ENCODE data around the gene SYNPR. TPM values are rescaled to one million over a fixed set of nuclear protein-coding genes. Genes with fewer than 3 reads are reported as not detected.

The SYNPR gene
- total RNA-seq, 4 donors from 2014 or later = not detected

DNA sequence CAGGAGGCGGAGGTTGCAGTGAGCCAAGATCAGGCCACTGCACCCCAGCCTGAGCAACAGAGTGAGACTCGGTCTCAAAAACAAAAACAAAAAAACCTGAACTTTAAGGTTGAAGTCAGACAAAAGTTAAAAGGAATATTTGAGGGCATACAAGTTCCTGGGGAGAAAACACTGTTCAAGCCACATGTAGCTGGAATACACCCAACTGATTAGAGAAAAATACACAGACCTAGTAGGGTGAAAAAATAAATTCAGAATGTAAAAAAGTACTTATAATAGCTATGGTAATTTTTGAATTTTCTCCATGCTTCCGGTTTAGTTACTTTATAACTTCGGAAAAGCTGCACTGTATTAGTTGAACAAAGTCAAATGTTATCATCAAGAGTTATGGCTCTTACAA lies 331.7 kb downstream of the SYNPR start:
- H3K27me3 ChIP-seq = no peaks in the 10 kb centered on the region
- in situ Hi-C loops (cut with MboI; ENCODE audit: low pct_ligation_motif_present in 1 of 4, low pct_unique_long_range_greater_than_20kb in 1 of 4, low sequenced_read_pairs in 3 of 4) = no loop called here
- H3K4me3 ChIP-seq = no peak overlapping the region
- no peaks in the 10 kb centered on the region for H3K9me3 ChIP-seq
- H3K27ac ChIP-seq = no peak overlapping the region
- DNase-seq = no peak
- TF ChIP-seq, protein P1, sequence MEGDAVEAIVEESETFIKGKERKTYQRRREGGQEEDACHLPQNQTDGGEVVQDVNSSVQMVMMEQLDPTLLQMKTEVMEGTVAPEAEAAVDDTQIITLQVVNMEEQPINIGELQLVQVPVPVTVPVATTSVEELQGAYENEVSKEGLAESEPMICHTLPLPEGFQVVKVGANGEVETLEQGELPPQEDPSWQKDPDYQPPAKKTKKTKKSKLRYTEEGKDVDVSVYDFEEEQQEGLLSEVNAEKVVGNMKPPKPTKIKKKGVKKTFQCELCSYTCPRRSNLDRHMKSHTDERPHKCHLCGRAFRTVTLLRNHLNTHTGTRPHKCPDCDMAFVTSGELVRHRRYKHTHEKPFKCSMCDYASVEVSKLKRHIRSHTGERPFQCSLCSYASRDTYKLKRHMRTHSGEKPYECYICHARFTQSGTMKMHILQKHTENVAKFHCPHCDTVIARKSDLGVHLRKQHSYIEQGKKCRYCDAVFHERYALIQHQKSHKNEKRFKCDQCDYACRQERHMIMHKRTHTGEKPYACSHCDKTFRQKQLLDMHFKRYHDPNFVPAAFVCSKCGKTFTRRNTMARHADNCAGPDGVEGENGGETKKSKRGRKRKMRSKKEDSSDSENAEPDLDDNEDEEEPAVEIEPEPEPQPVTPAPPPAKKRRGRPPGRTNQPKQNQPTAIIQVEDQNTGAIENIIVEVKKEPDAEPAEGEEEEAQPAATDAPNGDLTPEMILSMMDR (IDR thresholded peaks at IDR 0.05) = no peak
- TF ChIP-seq POLR2A (IDR thresholded peaks at IDR 0.05) = no peak
- TF ChIP-seq POLR2AphosphoS5 (IDR thresholded peaks at IDR 0.05) = no peak
- TF ChIP-seq EP300 (IDR thresholded peaks at IDR 0.05; ENCODE audit: low read depth) = no peak
- intact Hi-C loops (cut with DNase I; ENCODE audit: low total_unique reads) = no loop called here
- H3K36me3 ChIP-seq = no peaks in the 10 kb centered on the region
- no peaks in the 10 kb centered on the region for H3K4me1 ChIP-seq
- 88 to 96% methylated on average over 4 of the region's 4 CpGs for WGBS, 2 donors (ENCODE audit: low coverage in 1 of 2)

DNA sequence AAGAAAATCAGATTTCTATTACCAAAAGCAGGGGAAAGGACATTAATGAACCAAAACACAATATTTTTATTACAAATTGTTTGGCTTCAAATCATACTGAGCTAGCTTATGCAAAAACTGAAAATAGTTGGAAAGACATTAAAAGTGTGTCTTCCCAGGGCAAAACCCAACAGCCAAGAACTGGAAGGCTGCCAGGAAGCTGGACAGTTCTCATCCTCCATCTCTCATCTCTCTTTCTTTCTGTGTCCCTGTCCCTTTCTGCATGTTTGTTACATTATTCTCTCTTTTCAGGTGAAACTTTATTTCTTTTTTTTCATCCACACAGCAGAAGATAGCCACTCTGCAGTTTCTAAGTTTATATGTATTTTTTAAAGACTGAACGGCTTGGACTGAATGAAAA lies 333.3 kb downstream of the SYNPR start:
- in situ Hi-C loops (cut with MboI; ENCODE audit: low pct_ligation_motif_present in 1 of 4, low pct_unique_long_range_greater_than_20kb in 1 of 4, low sequenced_read_pairs in 3 of 4) = no loop called here

DNA sequence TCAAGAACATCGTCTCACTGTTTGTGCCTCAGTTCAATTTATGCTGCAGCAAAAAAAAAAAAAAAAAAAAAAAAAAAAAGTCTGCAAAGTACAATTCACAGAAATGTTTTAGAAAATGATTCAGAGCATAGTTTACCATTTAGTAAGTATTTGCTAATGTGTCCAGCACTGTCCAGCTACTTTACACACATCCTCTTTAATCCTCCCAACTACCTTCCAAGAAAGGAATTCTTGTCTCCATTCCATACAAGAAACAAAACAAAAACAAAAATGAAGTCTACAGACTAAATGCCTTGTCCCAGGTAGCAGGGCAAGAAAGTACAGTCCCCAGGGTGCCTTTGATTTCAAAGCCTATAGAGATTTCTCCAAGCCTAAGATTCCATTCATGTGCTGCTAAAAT lies 335.5 kb downstream of the SYNPR start:
- Histone ChIP-seq H3K4me1 (no peaks in the 10 kb centered on the region), H3K9me3 (no peaks in the 10 kb centered on the region), H3K27ac (no peak overlapping the region), H3K27me3 (no peaks in the 10 kb centered on the region), H3K4me3 (no peak overlapping the region), H3K36me3 (no peaks in the 10 kb centered on the region)
- intact Hi-C loops (cut with DNase I; ENCODE audit: low total_unique reads) = no loop called here
- in situ Hi-C loops (cut with MboI; ENCODE audit: low pct_ligation_motif_present in 1 of 4, low pct_unique_long_range_greater_than_20kb in 1 of 4, low sequenced_read_pairs in 3 of 4) = no loop called here
- no peak for DNase-seq
- WGBS, 2 donors (ENCODE audit: low coverage in 1 of 2) = 0 to 11% methylated on average over 1 of the region's 1 CpG
- TF ChIP-seq POLR2AphosphoS5 (IDR thresholded peaks at IDR 0.05) (no peak), EP300 (IDR thresholded peaks at IDR 0.05; ENCODE audit: low read depth) (no peak), POLR2A (IDR thresholded peaks at IDR 0.05) (no peak)
- TF ChIP-seq, protein P1 (IDR thresholded peaks at IDR 0.05) = no peak

More for the DNA sequence above, 333.3 kb downstream of the SYNPR start:
- no peak for DNase-seq
- intact Hi-C loops (cut with DNase I; ENCODE audit: low total_unique reads) = no loop called here
- WGBS, 2 donors (ENCODE audit: low coverage in 1 of 2) = 87 to 100% methylated on average over 1 of the region's 1 CpG
- no peak for TF ChIP-seq POLR2AphosphoS5 (IDR thresholded peaks at IDR 0.05)
- no peak for TF ChIP-seq POLR2A (IDR thresholded peaks at IDR 0.05)
- TF ChIP-seq, protein P1 (IDR thresholded peaks at IDR 0.05) = no peak
- TF ChIP-seq EP300 (IDR thresholded peaks at IDR 0.05; ENCODE audit: low read depth) = no peak
- Histone ChIP-seq H3K27me3 (no peaks in the 10 kb centered on the region), H3K9me3 (no peaks in the 10 kb centered on the region), H3K4me1 (no peaks in the 10 kb centered on the region), H3K27ac (no peak overlapping the region), H3K36me3 (no peaks in the 10 kb centered on the region), H3K4me3 (no peak overlapping the region)

DNA sequence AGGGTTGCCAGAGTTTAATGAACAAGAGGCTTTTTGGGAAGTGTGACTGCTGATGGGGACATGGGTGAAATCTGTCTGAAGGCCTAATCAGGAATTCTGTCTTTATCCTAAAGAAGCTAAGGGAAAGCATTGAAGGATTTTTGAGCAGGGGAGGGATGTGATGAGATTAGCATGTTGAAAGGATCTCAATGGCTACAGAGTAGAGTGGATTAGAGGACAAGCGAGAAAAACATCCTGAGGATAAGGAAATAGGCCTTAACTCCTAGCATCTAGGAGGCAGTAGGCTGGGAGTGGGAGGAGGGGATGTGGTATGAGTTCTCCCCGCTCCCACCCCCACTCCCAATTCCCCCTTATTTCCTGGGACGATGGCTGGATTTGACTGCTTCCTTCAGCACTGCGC lies 339.3 kb downstream of the SYNPR start:
- H3K4me1 ChIP-seq = no peaks in the 10 kb centered on the region
- no peaks in the 10 kb centered on the region for H3K27me3 ChIP-seq
- in situ Hi-C loops (cut with MboI; ENCODE audit: low pct_ligation_motif_present in 1 of 4, low pct_unique_long_range_greater_than_20kb in 1 of 4, low sequenced_read_pairs in 3 of 4) = no loop called here
- no peak overlapping the region for H3K4me3 ChIP-seq
- no peaks in the 10 kb centered on the region for H3K9me3 ChIP-seq
- intact Hi-C loops (cut with DNase I; ENCODE audit: low total_unique reads) = no loop called here
- DNase-seq = no peak
- WGBS, 2 donors (ENCODE audit: low coverage in 1 of 2) = 75 to 77% methylated on average over 4 of the region's 4 CpGs
- H3K36me3 ChIP-seq = no peaks in the 10 kb centered on the region
- no peak overlapping the region for H3K27ac ChIP-seq
- TF ChIP-seq POLR2A (IDR thresholded peaks at IDR 0.05) (no peak), POLR2AphosphoS5 (IDR thresholded peaks at IDR 0.05) (no peak), EP300 (IDR thresholded peaks at IDR 0.05; ENCODE audit: low read depth) (no peak)
- TF ChIP-seq, protein P1 (IDR thresholded peaks at IDR 0.05) = no peak
